Fibroblast of lung (primary cell): Measurements from ENCODE around the gene POLR2F. TPM values are rescaled to one million over a fixed set of nuclear protein-coding genes. Genes with fewer than 3 reads are reported as not detected.

Source experiments
- DNase-seq, 2 donors: peaks; one replicate each; pipeline versions ENCODE4 v3.0.0 to v3.0.0-alpha.2; 2010; ENCODE audit warnings: low read depth in 2 of 2
- H2AFZ ChIP-seq: 2 replicates; pipeline ENCODE4 v1.5.1; 2012; ENCODE audit warnings: low read length, control low read depth, inconsistent platforms
- H3K27ac ChIP-seq: 2 replicates; pipeline ENCODE4 v1.5.1; 2011; ENCODE audit warnings: low read length, control low read depth; ENCODE audit not compliant: insufficient read depth
- H3K27me3 ChIP-seq: 2 replicates; pipeline ENCODE4 v1.5.1; 2011; ENCODE audit warnings: mild to moderate bottlenecking, low read length; ENCODE audit not compliant: control insufficient read depth, insufficient read depth
- H3K36me3 ChIP-seq: 2 replicates; pipeline ENCODE4 v1.5.1; 2011; ENCODE audit warnings: low read length; ENCODE audit not compliant: control insufficient read depth, insufficient read depth
- H3K4me1 ChIP-seq: 2 replicates; pipeline ENCODE4 v1.5.1; 2011; ENCODE audit warnings: low read length; ENCODE audit not compliant: control insufficient read depth, insufficient read depth; ENCODE audit errors: extremely low read depth
- H3K4me2 ChIP-seq: 2 replicates; pipeline ENCODE4 v1.5.1; 2011; ENCODE audit warnings: low read length, control low read depth; ENCODE audit not compliant: insufficient read depth; ENCODE audit errors: extremely low read depth
- H3K4me3 ChIP-seq, 4 experiments: fragments of 200-600 bp in 1 of 4; sonication (generic) in 1 of 4; replicated peaks in 1 of 4; 2 replicates each; pipeline ENCODE4 v1.5.1; 2011 to 2016; ENCODE audit warnings: low read length in 4 of 4, low read depth in 3 of 4, mild to moderate bottlenecking in 3 of 4, control low read depth in 2 of 4, inconsistent platforms in 1 of 4, mixed read lengths in 1 of 4; ENCODE audit not compliant: insufficient read depth in 1 of 4; ENCODE audit errors: control extremely low read depth in 1 of 4
- H3K79me2 ChIP-seq: 2 replicates; pipeline ENCODE4 v1.5.1; 2012; ENCODE audit warnings: mild to moderate bottlenecking, low read length, inconsistent platforms; ENCODE audit not compliant: control insufficient read depth, insufficient read depth
- H3K9ac ChIP-seq: 2 replicates; pipeline ENCODE4 v1.5.1; 2011; ENCODE audit warnings: mild to moderate bottlenecking, low read length, control low read depth; ENCODE audit not compliant: insufficient read depth
- H3K9me3 ChIP-seq: 2 replicates; pipeline ENCODE4 v1.5.1; 2012; ENCODE audit warnings: low read depth, low read length; ENCODE audit not compliant: control insufficient read depth, insufficient read depth
- H4K20me1 ChIP-seq: 2 replicates; pipeline ENCODE4 v1.5.1; 2011; ENCODE audit warnings: low read length; ENCODE audit not compliant: control insufficient read depth, insufficient read depth; ENCODE audit errors: extremely low read depth
- EZH2 ChIP-seq: IDR thresholded peaks from 2 replicates; pipeline ENCODE4 v1.5.1; 2012; ENCODE audit warnings: low read length, control low read depth, mild to moderate bottlenecking; ENCODE audit errors: missing control alignments
- polyA plus RNA-seq, 2 donors: library from polyadenylated mRNA; depleted of rRNA in 1 of 2; stranded (reverse) in 1 of 2; unstranded in 1 of 2; fragments of >200 nt; gene quantifications; 2 replicates each; pipeline ENCODE4 v1.2.1, GENCODE V29; 2011 to 2012; ENCODE audit warnings: missing spikeins in 1 of 2
- total RNA-seq: library from RNA; depleted of rRNA; stranded (reverse); fragments of >200 nt; gene quantifications from 2 replicates; pipeline ENCODE4 v1.2.1, GENCODE V29; 2014
- TF ChIP-seq, protein P1 (sequence below), 2 donors: IDR thresholded peaks in 1 of 2; conservative IDR thresholded peaks in 1 of 2; 1 replicate in 1 of 2; 2 replicates in 1 of 2; pipeline ENCODE4 v1.5.1; 2011 to 2012; ENCODE audit warnings: low read length in 2 of 2, control low read depth in 1 of 2, inconsistent platforms in 1 of 2, low read depth in 1 of 2, mild to moderate bottlenecking in 1 of 2

POLR2F gene
- total and polyA plus RNA-seq, 2 donors (not counting 1 experiment from before 2014, with no cell fraction given) = 31.9 to 82.0 TPM

DNA sequence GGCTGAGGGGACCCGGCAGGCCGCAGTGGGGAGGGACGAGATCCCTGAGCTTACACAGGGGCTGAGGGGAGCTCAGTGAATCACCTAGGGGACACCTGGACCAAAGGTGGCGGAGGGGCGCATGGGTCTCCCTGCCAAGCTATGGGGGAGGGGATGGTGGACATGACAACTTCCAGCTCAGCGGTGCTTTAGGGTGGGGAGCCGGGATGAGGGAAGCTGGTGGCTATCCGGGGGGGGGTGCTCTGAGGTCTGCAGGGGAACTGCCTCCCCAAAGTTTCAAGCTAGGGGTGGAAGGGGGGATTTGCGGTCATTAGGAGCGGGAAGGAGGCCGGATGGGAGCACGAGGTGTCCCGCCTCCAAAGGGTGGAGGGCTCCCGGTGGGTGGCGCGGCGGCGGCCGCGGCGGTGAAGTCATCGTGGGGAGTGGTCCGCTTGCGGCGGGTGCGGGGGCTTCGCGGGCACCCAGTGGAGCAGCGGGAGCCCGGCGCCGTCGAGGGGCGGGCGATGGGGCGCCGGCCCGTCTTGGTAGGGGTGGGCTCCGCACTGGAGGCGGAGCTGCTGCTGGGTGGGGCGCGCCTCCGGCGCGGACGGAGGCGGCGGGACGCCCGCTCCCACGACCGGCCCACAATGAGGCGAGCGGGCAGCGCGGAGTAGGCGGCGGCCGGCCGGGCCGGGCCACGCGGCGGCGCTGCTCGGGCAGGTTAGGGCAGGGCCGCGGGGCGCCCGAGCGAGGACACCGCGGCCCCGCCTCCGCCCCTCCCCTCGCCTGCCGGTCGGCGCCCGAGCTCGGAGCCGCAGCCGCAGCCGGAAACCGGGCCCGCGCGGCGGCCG is 47.8 kb upstream of the POLR2F start, which contains the start of gene MICALL1:
MICALL1 (plus strand) TSS at position 764 of the 830 bp plus-strand sequence. CDS start 126 bp downstream, outside the sequence.
- H3K27ac ChIP-seq = peak within 1 kb of the TSS; percentile 93
- peak within 1 kb of the TSS; percentile 93 for H3K4me2 ChIP-seq
- no peaks in the 10 kb centered on the region for H4K20me1 ChIP-seq
- H3K27me3 ChIP-seq = no peaks in the 10 kb centered on the region
- peaks cover 27% of the 10 kb centered on the region for H3K4me1 ChIP-seq
- peak within 1 kb of the TSS; percentile 63 to 82 (median 80) for H3K4me3 ChIP-seq
- TF ChIP-seq, protein P1, sequence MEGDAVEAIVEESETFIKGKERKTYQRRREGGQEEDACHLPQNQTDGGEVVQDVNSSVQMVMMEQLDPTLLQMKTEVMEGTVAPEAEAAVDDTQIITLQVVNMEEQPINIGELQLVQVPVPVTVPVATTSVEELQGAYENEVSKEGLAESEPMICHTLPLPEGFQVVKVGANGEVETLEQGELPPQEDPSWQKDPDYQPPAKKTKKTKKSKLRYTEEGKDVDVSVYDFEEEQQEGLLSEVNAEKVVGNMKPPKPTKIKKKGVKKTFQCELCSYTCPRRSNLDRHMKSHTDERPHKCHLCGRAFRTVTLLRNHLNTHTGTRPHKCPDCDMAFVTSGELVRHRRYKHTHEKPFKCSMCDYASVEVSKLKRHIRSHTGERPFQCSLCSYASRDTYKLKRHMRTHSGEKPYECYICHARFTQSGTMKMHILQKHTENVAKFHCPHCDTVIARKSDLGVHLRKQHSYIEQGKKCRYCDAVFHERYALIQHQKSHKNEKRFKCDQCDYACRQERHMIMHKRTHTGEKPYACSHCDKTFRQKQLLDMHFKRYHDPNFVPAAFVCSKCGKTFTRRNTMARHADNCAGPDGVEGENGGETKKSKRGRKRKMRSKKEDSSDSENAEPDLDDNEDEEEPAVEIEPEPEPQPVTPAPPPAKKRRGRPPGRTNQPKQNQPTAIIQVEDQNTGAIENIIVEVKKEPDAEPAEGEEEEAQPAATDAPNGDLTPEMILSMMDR (conservative IDR thresholded peaks at IDR 0.05 in 1 of 2, IDR thresholded peaks at IDR 0.05 in 1 of 2; ENCODE audit: low read depth in 1 of 2, low read length in 2 of 2) = no peak
- no peak for TF ChIP-seq EZH2
- peak within 1 kb of the TSS; percentile 83 for H3K9ac ChIP-seq
- peaks cover 32% of the 10 kb centered on the region for H3K79me2 ChIP-seq
- no peak within 1 kb of the TSS for H2AFZ ChIP-seq
- peak; percentile 73 to 79 for DNase-seq
- no peaks in the 10 kb centered on the region for H3K9me3 ChIP-seq
- peaks cover 4% of the 10 kb centered on the region for H3K36me3 ChIP-seq

DNA sequence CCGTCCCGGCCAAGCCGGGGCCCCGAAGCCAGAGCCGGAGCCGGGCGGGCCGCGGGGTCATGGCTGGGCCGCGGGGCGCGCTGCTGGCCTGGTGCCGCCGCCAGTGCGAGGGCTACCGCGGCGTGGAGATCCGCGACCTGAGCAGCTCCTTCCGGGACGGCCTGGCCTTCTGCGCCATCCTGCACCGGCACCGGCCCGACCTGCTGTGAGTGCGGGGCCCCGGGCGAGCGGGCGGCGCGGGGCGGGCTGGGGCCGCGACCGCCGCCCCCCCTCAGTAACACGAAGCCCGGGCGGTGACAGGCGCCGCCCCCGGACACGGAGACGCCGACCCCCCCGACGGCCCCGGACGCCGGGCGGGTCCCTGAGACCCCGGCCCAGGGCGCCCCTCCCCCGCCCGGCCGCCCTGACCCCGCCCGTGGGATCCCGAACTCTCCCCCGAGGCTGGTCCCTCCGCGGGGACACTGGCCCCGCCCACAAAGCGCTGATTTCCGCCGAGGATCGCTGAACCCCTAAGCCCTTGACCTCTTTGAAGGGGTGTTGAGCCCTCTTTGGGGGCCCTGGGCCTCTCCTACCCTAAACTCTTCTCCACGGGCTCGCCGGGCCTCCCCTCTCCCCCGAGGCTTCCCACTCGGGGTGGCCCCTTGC is 47.0 kb upstream of the POLR2F start:
- Histone ChIP-seq H3K79me2 (peaks cover 33% of the 10 kb centered on the region), H3K4me3 (peak overlapping the region; percentile 63 to 82 (median 80)), H3K27me3 (no peaks in the 10 kb centered on the region), H3K4me1 (peaks cover 31% of the 10 kb centered on the region), H3K9ac (peak overlapping the region; percentile 83), H2AFZ (no peak overlapping the region), H3K27ac (peak overlapping the region; percentile 65), H3K36me3 (peaks cover 4% of the 10 kb centered on the region), H3K4me2 (peak overlapping the region; percentile 93), H4K20me1 (no peaks in the 10 kb centered on the region), H3K9me3 (no peaks in the 10 kb centered on the region)
- no peak for TF ChIP-seq EZH2
- TF ChIP-seq, protein P1 (conservative IDR thresholded peaks at IDR 0.05 in 1 of 2, IDR thresholded peaks at IDR 0.05 in 1 of 2; ENCODE audit: low read depth in 1 of 2, low read length in 2 of 2) = no peak
- no peak for DNase-seq
